H54 (cell line): ENCODE measurements around the gene TMEM42.

Experiments used
- DNase-seq: peaks from one replicate; pipeline ENCODE4 v3.0.0; 2011; ENCODE audit warnings: low spot score, mixed read lengths; ENCODE audit not compliant: insufficient read length
- FAIRE-seq: peaks from 3 replicates; lab custom pipeline; 2011; peaks lifted over from hg19 to GRCh38; lab: Jason Lieb, UNC
- POLR2A ChIP-seq: IDR thresholded peaks from 2 replicates; pipeline ENCODE4 v1.6.1; 2011; ENCODE audit warnings: low read depth, mild to moderate bottlenecking, low read length

The TMEM42 gene

GRCh38 chr3:44887101-44887500 is 25.4 kb downstream of the TMEM42 start:
- FAIRE-seq, result no peak
- no peak for DNase-seq
- no peak for TF ChIP-seq POLR2A

GRCh38 chr3:44890258-44890657 is 28.5 kb downstream of the TMEM42 start:
- no peak for TF ChIP-seq POLR2A
- FAIRE-seq, result no peak
- DNase-seq, result no peak

- DNase-seq (no peak), FAIRE-seq (no peak)
- TF ChIP-seq POLR2A, result no peak
Measured at GRCh38 chr3:44890852-44891251, 29.1 kb downstream of the TMEM42 start.

GRCh38 chr3:44892689-44893088 is 31.0 kb downstream of the TMEM42 start:
- no peak for DNase-seq
- TF ChIP-seq POLR2A, result no peak
- FAIRE-seq, result no peak

GRCh38 chr3:44893097-44893496 is 31.4 kb downstream of the TMEM42 start:
- FAIRE-seq (peak; percentile 20), DNase-seq (peak; percentile 56)
- no peak for TF ChIP-seq POLR2A

GRCh38 chr3:44894485-44894884 is 32.8 kb downstream of the TMEM42 start:
- TF ChIP-seq POLR2A, result no peak
- no peak for FAIRE-seq
- no peak for DNase-seq

GRCh38 chr3:44896440-44896839 is 34.7 kb downstream of the TMEM42 start:
- no peak for DNase-seq
- no peak for TF ChIP-seq POLR2A

GRCh38 chr3:44899683-44900367 is 38.1 kb downstream of the TMEM42 start:
- no peak for FAIRE-seq
- no peak for DNase-seq
- no peak for TF ChIP-seq POLR2A

More at GRCh38 chr3:44896440-44896839, 34.7 kb downstream of the TMEM42 start:
- no peak for FAIRE-seq

GRCh38 chr3:44902628-44903027 is 40.9 kb downstream of the TMEM42 start:
- DNase-seq (no peak), FAIRE-seq (no peak)
- TF ChIP-seq POLR2A, result no peak

GRCh38 chr3:44903314-44903713 is 41.6 kb downstream of the TMEM42 start:
- DNase-seq (no peak), FAIRE-seq (no peak)
- TF ChIP-seq POLR2A, result no peak

- no peak for TF ChIP-seq POLR2A
- DNase-seq (no peak), FAIRE-seq (no peak)
Measured at GRCh38 chr3:44903751-44904150, 42.0 kb downstream of the TMEM42 start.

GRCh38 chr3:44905446-44906157 is 43.9 kb downstream of the TMEM42 start:
- FAIRE-seq, result no peak
- no peak for DNase-seq
- no peak for TF ChIP-seq POLR2A

- FAIRE-seq (no peak), DNase-seq (no peak)
- TF ChIP-seq POLR2A, result no peak
Measured at GRCh38 chr3:44906997-44907396, 45.3 kb downstream of the TMEM42 start.

GRCh38 chr3:44907612-44908011 is 45.9 kb downstream of the TMEM42 start:
- FAIRE-seq, result no peak

GRCh38 chr3:44909063-44909462 is 47.4 kb downstream of the TMEM42 start:
- no peak for TF ChIP-seq POLR2A
- FAIRE-seq (no peak), DNase-seq (no peak)

More at GRCh38 chr3:44907612-44908011, 45.9 kb downstream of the TMEM42 start:
- no peak for TF ChIP-seq POLR2A
- DNase-seq, result no peak
